ENCODE results near the gene SOCS6. TPM values are rescaled to one million over a fixed set of nuclear protein-coding genes. Genes with fewer than 3 reads are reported as not detected.
"Not testable (repeated sequence)": the region's sequence is repeated elsewhere in the genome, so short reads cannot be mapped to it uniquely, and the experiment has no call there.

SOCS6 gene
- polyA plus RNA-seq, 1 of the 3 experiments (the other 2 are of a cell fraction), result 12.1 TPM

DNA sequence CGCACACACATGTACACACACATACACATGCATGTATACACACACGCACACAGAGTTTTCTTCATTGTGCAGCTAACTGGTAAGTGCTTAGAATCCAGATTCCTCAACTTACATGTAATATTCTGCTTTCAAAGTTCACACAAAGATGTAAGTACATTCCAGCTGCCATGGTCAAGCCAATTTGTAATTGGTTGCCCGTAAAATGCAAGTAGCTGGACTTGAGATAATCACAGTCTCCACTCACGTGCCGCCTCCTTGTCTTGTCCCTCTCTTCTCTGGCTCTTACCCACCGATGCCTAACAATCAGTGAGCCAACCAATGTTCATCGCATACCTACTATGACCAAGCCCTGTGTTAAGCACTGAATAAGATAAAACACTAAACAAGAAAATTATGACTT lies 77.8 kb downstream of the SOCS6 start (continued):
- TF ChIP-seq, protein P1, sequence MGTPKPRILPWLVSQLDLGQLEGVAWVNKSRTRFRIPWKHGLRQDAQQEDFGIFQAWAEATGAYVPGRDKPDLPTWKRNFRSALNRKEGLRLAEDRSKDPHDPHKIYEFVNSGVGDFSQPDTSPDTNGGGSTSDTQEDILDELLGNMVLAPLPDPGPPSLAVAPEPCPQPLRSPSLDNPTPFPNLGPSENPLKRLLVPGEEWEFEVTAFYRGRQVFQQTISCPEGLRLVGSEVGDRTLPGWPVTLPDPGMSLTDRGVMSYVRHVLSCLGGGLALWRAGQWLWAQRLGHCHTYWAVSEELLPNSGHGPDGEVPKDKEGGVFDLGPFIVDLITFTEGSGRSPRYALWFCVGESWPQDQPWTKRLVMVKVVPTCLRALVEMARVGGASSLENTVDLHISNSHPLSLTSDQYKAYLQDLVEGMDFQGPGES (IDR thresholded peaks at IDR 0.05; ENCODE audit: low read depth, low read length), result no peak

DNA sequence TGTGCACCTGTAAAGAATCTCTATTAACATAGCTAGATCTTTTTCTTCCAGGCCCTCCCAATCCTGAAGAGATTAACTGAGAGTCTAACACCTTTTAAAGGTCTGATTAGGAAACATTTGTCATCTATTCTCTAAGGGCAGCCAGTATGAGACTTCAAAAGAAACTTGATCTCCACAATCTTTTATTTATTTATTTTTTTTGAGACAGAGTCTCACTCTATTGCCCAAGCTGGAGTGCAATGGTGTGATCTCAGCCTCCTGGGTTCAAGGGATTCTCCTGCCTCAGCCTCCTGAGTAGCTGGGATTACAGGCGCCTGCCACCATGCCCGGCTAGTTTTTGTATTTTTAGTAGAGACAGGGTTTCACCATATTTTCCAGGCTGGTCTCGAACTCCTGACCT lies 78.5 kb downstream of the SOCS6 start:
- 92% methylated on average over 3 of the region's 3 CpGs for WGBS (ENCODE audit: low lambda C conversion rate)
- H4K20me1 ChIP-seq (ENCODE audit: insufficient read depth); H3K27ac ChIP-seq (ENCODE audit: low read depth in 2 of 2, low read length in 1 of 2); POLR2A ChIA-PET; H3K9me3 ChIP-seq; CTCF ChIA-PET; DNase-seq; H3K4me1 ChIP-seq (ENCODE audit: control insufficient read depth in 1 of 2, insufficient read depth in 2 of 2, low read depth in 1 of 2, low read length in 1 of 2); H3K36me3 ChIP-seq (replicated peaks in 1 of 2; ENCODE audit: control insufficient read depth in 1 of 2, insufficient read depth in 2 of 2, low read length in 1 of 2); H3K4me2 ChIP-seq; H2AFZ ChIP-seq (ENCODE audit: low read depth); H3K27me3 ChIP-seq (ENCODE audit: insufficient read depth); H3K79me2 ChIP-seq (ENCODE audit: insufficient read depth); H3K9ac ChIP-seq; H3K9me2 ChIP-seq; H3F3A ChIP-seq (replicated peaks; ENCODE audit: insufficient read depth); H3K4me3 ChIP-seq (ENCODE audit: low read depth in 2 of 2, low read length in 1 of 2): not testable (repeated sequence)

DNA sequence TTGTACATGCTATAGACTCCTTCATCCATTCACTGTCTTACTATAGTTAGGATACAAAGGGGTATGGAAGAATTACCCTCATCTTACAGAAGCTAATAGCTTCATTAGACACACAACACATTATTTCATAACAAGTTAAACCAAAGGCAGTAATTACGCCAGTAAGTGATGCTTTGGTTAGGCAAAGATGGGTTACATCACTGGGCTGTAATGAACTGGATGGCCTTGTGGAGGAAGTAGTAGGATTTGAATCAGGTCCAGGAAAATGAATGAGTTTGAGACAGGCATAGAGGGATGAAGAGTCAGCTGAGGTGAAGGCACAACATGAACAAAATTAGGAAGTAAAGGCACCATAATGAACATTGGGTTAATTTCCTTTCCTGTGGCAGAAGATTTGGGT lies 80.1 kb downstream of the SOCS6 start:
- 91% methylated on average over 1 of the region's 1 CpG for WGBS (ENCODE audit: low lambda C conversion rate)
- 0 out of 4 replicates have a peak, but pooled peaks cover 0 to 9% of the 10 kb centered on the region in 2 experiments for H3K4me1 ChIP-seq (ENCODE audit: control insufficient read depth in 1 of 2, insufficient read depth in 2 of 2, low read depth in 1 of 2, low read length in 1 of 2)
- H3K9ac ChIP-seq, result no peak overlapping the region
- H4K20me1 ChIP-seq (ENCODE audit: insufficient read depth), result no peaks in the 10 kb centered on the region
- peaks cover 3% of the 10 kb centered on the region for H3F3A ChIP-seq (replicated peaks; ENCODE audit: insufficient read depth)
- H3K79me2 ChIP-seq (ENCODE audit: insufficient read depth), result no peaks in the 10 kb centered on the region
- no peak overlapping the region for H2AFZ ChIP-seq (ENCODE audit: low read depth)
- no peaks in the 10 kb centered on the region for H3K36me3 ChIP-seq (replicated peaks in 1 of 2; ENCODE audit: control insufficient read depth in 1 of 2, insufficient read depth in 2 of 2, low read length in 1 of 2)
- TF ChIP-seq, protein P2, sequence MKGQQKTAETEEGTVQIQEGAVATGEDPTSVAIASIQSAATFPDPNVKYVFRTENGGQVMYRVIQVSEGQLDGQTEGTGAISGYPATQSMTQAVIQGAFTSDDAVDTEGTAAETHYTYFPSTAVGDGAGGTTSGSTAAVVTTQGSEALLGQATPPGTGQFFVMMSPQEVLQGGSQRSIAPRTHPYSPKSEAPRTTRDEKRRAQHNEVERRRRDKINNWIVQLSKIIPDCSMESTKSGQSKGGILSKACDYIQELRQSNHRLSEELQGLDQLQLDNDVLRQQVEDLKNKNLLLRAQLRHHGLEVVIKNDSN (IDR thresholded peaks at IDR 0.05; ENCODE audit: borderline replicate concordance, low read depth), result no peak
- no peak for TF ChIP-seq CHD2 (IDR thresholded peaks at IDR 0.05; ENCODE audit: low read length, partially characterized antibody)
- TF ChIP-seq, protein P3, sequence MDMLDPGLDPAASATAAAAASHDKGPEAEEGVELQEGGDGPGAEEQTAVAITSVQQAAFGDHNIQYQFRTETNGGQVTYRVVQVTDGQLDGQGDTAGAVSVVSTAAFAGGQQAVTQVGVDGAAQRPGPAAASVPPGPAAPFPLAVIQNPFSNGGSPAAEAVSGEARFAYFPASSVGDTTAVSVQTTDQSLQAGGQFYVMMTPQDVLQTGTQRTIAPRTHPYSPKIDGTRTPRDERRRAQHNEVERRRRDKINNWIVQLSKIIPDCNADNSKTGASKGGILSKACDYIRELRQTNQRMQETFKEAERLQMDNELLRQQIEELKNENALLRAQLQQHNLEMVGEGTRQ (IDR thresholded peaks at IDR 0.05; ENCODE audit: borderline replicate concordance, low read depth, low read length), result no peak
- no peak for TF ChIP-seq JUND (IDR thresholded peaks at IDR 0.05)
- TF ChIP-seq POLR2AphosphoS5 (IDR thresholded peaks at IDR 0.05; ENCODE audit: low read depth, low read length), result no peak
- TF ChIP-seq, protein P4, sequence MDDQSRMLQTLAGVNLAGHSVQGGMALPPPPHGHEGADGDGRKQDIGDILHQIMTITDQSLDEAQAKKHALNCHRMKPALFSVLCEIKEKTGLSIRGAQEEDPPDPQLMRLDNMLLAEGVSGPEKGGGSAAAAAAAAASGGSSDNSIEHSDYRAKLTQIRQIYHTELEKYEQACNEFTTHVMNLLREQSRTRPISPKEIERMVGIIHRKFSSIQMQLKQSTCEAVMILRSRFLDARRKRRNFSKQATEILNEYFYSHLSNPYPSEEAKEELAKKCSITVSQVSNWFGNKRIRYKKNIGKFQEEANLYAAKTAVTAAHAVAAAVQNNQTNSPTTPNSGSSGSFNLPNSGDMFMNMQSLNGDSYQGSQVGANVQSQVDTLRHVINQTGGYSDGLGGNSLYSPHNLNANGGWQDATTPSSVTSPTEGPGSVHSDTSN (IDR thresholded peaks at IDR 0.05), result no peak
- TF ChIP-seq TAF1 (IDR thresholded peaks at IDR 0.05; ENCODE audit: borderline replicate concordance, low read depth, low read length), result no peak
- no peak overlapping the region for H3K4me3 ChIP-seq (ENCODE audit: low read depth in 2 of 2, low read length in 1 of 2)
- CTCF ChIA-PET, result no interaction called here
- no peak for DNase-seq
- POLR2A ChIA-PET, result no interaction called here
- H3K9me2 ChIP-seq, result no peaks in the 10 kb centered on the region
- H3K9me3 ChIP-seq, result no peaks in the 10 kb centered on the region
- H3K27me3 ChIP-seq (ENCODE audit: insufficient read depth), result no peaks in the 10 kb centered on the region
- H3K4me2 ChIP-seq, result no peak overlapping the region
- H3K27ac ChIP-seq (ENCODE audit: low read depth in 2 of 2, low read length in 1 of 2), result no peak overlapping the region
